ENCODE results near the gene PRRT1.

PRRT1 gene

DNA sequence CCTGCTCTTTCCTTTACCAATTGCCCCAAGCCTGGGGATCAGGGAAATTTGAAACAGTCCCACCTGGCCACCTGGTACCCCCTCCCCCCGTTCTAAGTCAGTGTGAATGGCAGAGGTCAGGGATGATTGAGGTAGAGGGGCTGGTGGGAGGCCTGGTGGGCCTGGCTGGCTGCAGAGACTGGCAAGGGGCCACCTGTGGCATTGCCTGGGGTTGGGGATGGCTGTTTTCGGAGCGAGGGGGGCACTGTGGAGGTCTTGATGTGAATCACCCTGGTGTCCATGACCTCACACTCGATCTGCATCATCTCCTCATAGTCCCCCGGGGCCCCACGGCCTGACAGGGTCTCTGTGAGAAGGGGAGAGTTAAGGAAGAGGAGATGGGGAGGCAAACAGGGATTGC, 36.1 kb downstream of the PRRT1 start:
- no peak for TF ChIP-seq CTCF (IDR thresholded peaks at IDR 0.05; ENCODE audit: control insufficient read depth, extremely low read depth, insufficient read depth)
- no peak for DNase-seq (ENCODE audit: low read depth)
- no peak overlapping the region for H3K4me3 ChIP-seq (ENCODE audit: low read depth, low read length)

DNA sequence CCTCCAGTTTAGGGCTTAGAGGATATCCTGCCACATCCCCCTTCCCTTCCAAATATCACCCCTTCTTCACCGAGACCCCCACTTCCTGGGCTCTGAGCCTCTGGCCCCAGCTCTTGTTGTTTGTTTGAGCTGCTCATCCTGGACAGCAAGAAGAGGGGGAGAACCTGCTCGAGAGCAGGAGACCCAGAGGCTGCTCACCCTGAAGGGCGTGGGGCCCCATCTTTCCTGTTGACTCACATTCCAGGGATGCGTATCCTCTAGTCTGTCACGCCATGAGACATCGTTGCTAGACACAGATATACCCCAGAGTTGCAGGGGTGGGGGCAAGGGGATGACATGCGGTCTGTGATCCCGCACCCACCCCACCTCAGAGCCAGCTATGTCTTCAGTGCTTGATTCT, 36.9 kb downstream of the PRRT1 start:
- H3K4me3 ChIP-seq (ENCODE audit: low read depth, low read length) = no peak overlapping the region
- DNase-seq (ENCODE audit: low read depth) = no peak
- no peak for TF ChIP-seq CTCF (IDR thresholded peaks at IDR 0.05; ENCODE audit: control insufficient read depth, extremely low read depth, insufficient read depth)

DNA sequence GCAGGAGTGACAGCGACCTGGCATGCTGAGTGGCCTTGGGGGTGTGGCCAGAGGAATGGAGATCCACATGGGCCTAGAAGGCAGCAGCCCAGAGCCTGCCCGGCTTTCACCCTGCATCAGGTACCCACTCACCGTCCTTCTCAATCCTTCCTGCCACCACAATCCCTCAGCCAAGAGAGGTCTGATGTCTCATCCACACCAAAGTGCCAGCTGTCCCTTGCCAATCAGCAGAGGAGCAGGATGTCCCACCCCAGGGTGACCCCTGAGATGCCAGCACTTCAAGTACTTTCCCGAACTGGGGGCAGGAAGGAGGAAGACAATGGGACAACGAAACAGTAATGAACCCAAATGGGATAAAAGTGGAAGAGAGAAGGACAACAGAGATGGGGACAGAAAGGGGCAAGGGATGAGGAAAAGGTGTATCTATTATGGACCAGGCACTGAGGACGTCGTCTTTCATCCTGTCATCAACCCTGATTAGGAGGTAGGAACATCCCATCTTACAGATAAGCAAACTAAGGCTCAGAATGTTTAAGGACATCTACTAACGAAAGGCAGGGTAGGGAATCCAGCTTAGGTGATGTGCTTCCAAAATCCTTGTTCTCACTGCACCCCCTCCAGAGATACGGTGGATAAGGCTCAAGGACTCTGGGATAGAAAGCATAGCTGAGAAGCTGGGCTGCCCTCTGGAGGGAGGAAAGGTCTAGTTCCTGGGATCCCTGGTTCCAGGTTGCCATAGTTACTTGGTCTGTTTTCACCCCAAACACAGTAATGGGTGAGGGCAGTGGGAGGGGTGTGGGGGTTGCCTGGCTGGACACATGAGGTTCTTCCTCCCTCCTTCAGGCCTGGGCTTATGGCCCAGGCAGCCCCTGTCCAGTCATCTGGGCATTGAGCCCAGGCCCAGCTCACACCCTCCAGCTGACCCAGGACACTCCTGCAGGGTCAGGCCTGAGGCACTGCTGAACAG, 38.1 kb downstream of the PRRT1 start:
- TF ChIP-seq CTCF (IDR thresholded peaks at IDR 0.05; ENCODE audit: control insufficient read depth, extremely low read depth, insufficient read depth) = no peak
- no peak overlapping the region for H3K4me3 ChIP-seq (ENCODE audit: low read depth, low read length)
- no peak for DNase-seq (ENCODE audit: low read depth)

DNA sequence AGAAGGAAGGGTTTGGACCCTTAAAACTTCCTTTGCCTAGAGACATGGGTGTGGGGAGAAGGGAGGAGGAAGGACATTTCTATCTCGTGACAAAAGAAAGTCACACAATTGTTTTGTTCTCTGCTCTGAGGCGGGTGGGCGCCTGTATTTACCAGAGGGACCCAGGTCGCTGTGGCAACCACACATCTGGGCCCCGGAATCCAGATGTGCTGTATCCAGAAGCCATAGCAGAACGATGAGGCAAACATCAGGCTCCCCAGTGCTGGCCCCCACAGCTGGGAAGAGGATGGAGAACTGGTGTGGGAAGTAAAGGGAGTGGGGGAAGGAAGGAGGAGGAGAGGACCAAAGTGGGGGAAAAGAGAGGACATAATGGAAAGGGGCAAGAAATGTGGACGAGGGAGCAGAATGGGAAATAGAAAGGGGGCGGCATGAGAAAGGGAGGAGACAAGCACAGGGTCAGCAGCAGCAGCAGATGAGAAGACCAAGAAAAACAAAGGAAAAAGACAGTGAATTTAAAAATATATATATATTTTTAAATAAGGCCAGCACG, 39.2 kb downstream of the PRRT1 start:
- H3K4me3 ChIP-seq (ENCODE audit: low read depth, low read length) = no peak overlapping the region
- no peak for TF ChIP-seq CTCF (IDR thresholded peaks at IDR 0.05; ENCODE audit: control insufficient read depth, extremely low read depth, insufficient read depth)
- DNase-seq (ENCODE audit: low read depth) = no peak

- no peak for TF ChIP-seq CTCF (IDR thresholded peaks at IDR 0.05; ENCODE audit: control insufficient read depth, extremely low read depth, insufficient read depth)
- no peak overlapping the region for H3K4me3 ChIP-seq (ENCODE audit: low read depth, low read length)
- DNase-seq (ENCODE audit: low read depth) = no peak
Observed at GRCh38 chr6:32111424-32112066, 40.2 kb downstream of the PRRT1 start.

- no peak for TF ChIP-seq CTCF (IDR thresholded peaks at IDR 0.05; ENCODE audit: control insufficient read depth, extremely low read depth, insufficient read depth)
- no peak for DNase-seq (ENCODE audit: low read depth)
- no peak overlapping the region for H3K4me3 ChIP-seq (ENCODE audit: low read depth, low read length)
Observed at GRCh38 chr6:32110632-32111031, 41.1 kb downstream of the PRRT1 start.
